GM19025 (cell line): Measurements from ENCODE around the gene ZNF76.
A peak's percentile ranks its signal among the peaks of the same experiment; 100 is the strongest.
"Not testable (repeated sequence)": the region's sequence is repeated elsewhere in the genome, so short reads cannot be mapped to it uniquely, and the experiment has no call there.

Source experiments
- ATAC-seq: cut with Tn5 transposase; IDR thresholded peaks from one replicate; pipeline ENCODE4 v1.9.1; 2021; ENCODE audit warnings: mild to moderate bottlenecking, low read depth, moderate library complexity; ENCODE audit not compliant: unreplicated experiment

ZNF76 gene

DNA sequence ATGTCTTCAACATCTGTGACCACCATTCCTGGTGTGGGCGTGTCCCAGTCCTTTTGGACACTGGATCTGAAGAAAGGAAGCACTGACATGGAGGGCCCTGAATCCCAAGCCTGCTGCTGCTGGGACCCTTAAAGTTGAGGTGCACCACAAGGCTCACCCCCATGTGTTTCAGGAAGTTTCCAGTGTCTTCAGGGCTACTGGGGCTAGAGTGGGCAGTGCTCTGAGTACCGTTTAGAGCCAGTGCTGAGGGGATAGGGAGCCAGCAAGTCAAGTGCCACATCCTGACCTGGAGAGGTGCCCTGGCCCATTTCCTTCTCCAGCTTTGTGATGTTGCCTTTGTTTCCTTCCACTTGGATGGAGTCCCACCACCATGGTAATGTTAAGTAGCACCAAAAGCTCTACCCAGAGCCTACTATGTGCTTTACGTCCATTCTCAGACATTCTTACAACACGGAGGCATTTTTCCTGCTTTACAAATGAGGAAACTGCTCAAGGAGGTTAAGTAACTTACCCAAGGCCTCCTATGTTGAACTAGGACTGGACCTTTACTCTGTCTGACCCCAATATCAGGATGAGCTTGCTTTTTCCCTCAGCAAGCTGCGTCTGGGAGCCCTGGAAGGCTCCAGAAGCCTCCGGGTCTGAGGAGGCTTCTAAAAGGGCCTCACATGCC, 37.5 kb downstream of the ZNF76 start:
- peak; percentile 4 for ATAC-seq

DNA sequence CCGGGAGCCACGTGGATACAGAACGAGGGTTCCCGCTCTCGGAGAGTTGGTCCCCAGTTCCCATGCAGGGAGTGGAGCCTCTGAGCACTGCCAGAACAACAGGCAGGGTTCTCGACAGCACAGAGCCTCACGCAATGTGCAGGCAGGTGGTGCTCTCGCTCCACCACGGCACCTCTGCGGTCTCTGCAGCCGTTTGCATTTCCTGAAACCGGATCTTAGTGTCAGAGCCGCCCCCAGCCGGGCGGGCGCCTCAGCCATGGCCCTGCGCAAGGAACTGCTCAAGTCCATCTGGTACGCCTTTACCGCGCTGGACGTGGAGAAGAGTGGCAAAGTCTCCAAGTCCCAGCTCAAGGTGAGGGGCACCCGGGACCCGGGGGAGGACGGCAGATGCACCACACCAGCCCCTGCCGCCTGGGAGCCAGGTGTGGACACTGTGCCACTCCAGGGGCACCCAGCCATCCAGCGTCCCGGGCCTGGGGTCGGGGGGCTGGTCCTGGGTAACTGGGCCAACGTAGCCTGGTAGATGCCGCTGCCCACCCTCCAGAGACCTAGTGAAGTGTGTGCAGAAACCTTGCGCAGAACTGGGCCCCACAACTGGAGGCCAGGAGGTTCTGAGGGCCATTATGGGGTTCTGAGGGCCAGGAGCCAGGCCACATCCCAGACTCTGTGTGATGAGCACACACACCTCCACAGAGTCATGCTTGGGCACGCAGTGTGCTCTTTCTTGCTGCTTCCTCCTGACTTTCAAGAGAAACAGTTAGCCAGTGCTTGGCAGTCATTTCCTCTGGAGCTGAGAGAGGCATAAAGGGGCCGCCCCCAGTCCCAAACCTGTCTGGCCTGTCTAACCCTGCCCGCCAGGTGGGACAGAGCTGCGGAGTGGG, 38.3 kb downstream of the ZNF76 start, which contains the start of gene DEF6:
DEF6 (plus strand) TSS at position 218 of the 881 bp plus-strand sequence; CDS start at position 257, 39 bp downstream.
- peak; percentile 84 for ATAC-seq

DNA sequence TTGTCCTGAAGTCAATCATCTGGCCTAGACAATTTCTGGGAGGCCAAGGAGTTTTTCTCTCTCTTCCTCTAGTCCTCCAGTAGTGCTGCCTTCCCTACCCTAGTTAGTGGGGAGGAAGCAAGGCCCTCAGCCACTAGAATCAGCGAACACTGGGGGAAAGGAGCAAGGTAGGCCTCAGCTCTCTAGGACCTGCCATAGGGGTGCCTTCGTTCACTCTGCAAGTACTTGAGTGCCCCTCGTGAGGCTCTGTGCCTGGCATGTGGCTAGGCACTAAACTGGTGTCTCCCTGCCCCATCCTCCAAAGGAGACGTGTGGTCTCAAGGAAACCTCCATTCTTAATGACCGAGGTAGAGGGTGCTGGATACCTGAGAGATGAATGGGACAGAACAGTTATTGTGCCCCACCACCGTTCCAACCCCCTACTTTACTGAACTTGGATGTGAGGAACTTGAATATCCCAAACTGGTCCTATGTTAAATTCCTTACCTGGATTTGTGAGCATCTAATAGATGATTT, 39.1 kb downstream of the ZNF76 start:
- no peak for ATAC-seq

DNA sequence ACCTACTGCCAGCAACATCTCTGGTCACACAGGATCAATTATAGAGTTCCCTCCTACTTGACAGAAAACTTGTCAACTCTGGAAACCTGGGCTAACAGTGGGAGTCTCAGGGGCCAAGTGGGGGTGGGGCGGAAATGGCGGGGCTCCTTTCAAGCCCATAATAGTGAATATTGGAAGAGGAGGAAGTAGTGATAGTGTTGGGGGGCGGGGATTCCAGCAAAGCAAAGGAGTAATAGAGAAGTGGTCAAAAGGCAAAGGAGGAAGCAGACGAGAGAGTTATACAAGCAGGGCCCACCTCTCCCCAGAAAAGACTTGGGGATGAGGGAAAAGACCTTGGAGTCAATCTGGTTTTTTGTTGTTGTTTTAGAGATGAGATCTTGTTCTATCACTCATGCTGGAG, 40.1 kb downstream of the ZNF76 start:
- ATAC-seq = no peak

DNA sequence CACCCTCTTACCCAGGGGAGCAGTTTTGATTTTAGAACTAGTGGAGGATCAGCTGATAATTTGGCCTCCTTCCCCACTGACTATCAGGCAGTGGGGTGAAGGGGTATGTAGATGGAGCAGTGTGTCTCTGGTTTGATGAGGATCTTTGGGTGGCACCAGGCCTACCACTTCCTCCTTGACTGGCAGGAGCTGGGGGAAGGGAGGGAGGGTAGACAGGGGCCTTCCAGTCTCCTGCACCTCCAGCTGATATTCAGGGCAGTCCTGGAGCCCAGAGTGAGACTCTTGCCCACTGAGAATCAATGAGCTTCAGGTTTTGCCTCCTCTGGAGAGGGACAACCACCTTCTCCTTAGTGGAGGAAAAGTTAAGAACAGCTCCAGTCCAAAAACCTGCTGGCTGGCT, 41.3 kb downstream of the ZNF76 start:
- no peak for ATAC-seq

DNA sequence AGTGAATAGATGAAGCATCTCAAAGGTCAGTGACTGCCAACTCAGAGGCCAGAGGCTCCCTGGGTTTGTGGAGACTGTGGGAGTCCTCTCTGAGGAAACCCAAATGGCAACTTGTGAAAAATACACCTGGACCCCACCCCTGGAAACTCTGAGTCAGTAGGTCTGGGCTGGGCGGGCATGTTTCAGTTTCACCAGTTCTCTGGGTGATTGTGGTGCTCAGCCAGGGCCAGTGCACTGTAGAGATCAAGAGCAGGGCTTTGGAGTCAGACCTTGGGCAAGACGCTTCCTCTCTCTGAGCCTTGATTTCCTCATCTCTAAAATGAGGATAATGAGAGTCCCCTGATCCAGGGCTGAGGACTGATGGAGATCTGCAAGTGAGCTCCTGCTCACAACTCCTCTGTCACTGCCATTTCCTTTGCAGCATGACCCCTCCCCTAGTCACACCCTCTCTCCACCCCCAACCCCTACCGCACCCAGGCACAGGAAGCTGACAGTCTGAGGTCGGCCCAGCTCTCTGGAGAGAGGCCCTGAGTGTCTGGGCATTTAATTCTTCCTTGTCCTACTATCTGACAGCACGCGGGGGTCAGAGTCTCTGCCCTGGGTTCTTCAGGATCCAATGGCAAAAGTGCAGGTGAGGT, 43.2 kb downstream of the ZNF76 start:
- ATAC-seq = peak; percentile 83

DNA sequence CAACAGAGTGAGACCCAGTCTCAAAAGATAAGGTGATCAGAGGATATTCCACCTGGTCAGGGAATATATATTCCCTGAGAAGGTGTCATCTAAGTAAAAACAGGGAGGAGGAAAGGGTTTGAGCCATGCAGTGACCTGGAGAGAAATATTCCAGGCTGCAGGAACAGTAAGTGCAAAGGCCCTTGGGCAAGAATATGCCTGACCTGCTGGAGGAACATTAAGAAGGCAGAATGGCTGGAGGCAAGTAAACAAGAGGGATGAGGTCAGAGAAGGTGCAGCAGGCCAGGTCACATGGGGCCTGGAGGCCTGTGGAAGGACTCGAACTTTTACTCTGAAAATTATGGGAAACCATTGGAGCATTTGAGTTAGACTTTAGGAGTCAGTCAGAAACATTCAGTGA, 44.8 kb downstream of the ZNF76 start:
- no peak for ATAC-seq

DNA sequence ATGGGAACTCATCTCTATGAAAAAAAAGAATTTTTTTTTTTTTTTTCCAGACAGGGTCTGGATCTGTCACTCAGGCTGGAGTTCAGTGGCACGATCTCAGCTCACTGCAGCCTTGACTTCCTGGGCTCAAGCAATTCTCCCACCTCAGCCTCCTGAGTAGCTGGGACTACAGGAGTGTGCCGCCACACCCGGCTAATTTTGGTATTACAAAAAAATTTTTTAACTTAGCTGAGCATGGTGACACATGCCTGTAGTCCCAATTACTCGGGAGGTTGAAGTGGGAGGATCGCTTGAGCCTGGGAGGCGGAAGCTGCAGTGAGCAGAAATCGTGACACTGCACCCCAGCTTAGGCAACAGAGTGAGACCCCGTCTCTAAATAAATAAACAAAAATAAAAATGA, 45.6 kb downstream of the ZNF76 start:
- ATAC-seq = no peak

DNA sequence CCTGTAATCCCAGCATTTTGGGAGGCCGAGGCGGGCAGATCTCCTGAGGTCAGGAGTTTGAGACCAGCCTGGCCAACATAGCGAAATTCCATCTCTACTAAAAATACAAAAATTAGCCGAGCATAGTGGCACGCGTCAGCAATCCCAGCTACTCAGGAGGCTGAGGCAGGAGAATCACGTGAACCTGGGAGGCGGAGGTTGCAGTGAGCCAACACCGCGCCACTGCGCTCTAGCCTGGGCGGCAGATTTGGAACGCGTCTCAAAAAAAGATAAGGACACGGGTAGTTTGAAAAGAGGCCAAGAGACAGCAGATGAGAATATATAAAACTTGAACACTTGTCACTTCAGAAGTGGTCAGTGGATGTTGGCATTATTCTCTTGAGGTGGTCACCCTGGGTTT, 47.6 kb downstream of the ZNF76 start:
- not testable (repeated sequence) for ATAC-seq

DNA sequence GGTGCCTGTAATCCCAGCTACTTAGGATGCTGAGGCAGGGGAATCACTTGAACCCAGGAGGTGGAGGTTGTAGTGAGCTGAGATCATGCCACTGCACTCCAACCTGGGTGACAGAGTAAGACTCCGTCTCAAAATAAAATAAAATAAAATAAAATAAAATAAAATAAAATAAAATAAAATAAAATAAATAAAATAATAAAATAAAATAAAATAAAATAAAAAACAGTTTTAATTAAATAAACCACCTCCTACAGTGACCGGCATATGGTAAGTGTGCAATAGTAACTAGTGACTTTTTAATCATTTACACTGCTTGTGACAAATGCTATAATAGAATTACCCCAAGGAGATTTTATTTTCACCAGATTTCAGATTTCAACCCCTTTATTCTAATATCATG, 49.0 kb downstream of the ZNF76 start:
- not testable (repeated sequence) for ATAC-seq

DNA sequence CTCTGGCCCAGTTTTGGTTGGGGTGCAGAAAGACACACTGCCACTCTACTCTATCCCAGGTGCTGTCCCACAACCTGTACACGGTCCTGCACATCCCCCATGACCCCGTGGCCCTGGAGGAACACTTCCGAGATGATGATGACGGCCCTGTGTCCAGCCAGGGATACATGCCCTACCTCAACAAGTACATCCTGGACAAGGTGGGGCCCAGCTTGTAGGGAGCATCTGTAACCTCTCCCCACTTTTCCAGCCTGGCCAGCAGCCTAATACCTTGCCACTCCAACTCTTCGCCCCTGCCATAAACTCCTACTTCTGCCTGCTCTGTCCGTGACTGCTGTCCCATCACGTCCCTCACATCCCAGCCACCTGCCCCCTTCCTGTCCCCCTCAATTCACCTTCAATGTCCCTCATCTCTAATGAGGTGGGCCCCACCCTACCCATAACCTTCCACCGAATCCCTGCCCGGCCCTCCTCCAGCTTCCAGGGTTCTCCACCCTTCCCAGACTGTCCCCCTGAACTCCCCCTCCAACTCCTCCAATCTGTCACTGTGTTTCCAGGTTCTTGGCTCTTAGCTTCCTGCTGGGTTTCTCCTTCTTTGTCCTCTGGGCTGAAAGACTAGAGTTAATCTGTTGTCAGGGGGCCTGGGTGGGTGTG, 50.2 kb downstream of the ZNF76 start:
- no peak for ATAC-seq

DNA sequence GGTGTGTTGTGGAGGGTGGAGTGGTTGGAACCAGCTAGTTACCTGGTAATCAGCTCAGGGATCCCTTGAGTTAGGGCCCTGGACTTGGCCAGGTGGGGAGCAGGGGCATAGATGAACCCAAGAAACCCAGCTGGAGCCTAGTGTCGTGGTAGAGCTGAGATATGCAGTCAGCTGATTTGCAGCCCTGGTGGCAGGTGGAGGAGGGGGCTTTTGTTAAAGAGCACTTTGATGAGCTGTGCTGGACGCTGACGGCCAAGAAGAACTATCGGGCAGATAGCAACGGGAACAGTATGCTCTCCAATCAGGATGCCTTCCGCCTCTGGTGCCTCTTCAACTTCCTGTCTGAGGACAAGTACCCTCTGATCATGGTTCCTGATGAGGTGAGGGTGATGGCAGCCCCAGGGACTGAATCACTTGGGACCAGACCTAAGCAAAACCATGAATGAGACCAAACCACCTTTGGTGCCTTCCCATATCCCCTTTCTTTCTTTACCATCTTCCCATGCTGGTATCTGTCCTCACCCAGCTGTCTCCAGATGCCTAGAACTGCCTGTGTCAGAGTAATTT, 50.8 kb downstream of the ZNF76 start:
- no peak for ATAC-seq

DNA sequence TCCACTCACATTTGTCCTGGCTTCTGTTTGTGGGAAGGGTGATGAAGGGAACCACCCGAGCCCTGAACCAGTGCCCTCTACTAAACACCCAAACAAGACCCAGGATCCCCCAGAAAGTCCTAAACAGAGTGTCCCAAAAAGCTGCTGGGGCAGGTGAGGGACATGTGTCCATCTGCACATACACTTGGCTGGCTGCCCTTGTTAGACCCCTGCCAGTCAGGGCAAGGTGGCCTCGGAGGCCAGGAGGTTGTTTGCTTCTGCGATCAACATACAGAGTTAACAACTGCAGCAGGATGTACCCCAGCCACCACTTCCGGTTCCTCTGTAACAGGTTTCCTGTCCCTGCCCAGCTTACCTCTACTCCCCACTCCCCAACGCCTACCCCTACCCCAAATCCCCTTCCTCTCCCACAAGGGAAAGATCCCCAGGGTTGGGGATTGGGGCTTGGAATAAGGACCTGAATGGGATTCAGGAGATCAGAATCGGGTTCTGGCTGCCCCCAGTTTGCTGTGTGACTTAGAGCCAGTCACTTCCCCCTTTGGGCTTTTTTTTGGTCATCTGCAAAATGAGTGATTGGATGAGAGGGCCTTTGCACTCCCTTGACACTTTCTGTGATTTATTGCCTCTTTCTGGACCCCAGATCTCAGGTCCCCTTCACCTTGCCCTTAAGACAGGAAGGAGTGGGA, 52.0 kb downstream of the ZNF76 start:
- no peak for ATAC-seq

DNA sequence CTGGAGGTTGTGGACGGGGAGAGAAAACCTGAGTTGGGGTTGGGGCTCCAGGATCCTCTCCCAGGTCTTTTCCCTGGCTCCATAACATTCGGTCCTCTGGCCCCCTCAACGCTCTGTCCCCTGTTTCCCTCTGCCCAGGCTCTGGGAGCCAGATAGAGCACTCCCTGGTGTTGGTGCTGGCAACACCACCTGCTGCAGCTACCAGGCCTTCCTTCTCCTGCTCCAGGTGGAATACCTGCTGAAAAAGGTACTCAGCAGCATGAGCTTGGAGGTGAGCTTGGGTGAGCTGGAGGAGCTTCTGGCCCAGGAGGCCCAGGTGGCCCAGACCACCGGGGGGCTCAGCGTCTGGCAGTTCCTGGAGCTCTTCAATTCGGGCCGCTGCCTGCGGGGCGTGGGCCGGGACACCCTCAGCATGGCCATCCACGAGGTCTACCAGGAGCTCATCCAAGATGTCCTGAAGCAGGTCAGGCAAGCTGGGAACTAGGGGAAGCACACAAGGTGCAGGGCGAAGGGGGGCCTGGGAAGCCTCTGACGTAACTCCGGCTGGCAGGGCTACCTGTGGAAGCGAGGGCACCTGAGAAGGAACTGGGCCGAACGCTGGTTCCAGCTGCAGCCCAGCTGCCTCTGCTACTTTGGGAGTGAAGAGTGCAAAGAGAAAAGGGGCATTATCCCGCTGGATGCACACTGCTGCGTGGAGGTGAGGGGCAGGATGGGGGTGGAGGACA, 52.7 kb downstream of the ZNF76 start:
- no peak for ATAC-seq

DNA sequence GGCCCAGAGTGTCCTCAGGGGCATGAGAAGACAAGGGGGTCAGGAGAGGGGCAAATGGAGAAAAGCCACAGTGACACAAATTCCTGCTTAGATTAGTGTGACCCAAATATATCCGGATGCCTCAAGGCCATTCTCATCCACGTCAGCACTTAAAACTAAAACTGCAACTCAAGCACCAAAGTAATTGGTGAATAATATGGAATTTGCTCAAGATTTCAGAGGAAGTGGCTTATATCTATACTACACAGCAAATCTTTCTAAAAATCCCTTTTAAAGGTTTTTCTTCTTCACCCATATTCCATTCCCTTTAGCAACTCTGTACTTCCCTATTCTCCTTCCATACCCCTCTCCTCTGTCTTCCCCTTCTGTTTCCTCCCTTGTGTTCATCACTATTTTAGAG, 53.3 kb downstream of the ZNF76 start:
- ATAC-seq = no peak

DNA sequence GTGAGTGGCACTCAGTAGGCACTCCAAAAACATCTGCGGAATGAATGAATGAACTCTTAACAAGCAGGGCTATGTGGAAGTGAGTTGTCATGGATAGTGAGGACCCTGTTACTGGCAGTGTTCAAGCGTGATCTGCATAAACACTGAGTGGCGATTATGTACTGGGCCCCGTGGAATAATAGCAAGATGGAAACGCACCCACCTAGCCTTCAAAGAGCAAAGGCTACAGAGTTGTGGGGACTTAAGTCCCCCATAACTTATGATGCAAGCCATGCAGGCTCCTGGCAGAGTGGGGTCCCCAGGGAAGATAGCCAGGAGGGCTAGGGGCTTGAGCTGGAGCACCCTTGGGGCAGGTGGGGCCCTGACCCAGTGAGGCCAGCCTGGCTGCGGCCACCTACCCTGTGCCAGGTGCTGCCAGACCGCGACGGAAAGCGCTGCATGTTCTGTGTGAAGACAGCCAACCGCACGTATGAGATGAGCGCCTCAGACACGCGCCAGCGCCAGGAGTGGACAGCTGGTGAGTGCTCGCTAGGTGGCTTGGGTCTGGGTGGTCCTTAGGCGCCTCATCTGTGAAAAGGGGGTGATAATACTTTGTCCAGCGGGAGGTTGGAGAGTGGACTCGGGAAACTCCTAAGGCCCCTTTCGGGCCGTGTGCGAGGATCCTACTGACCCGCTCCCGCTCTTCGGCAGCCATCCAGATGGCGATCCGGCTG, 58.1 kb downstream of the ZNF76 start:
- no peak for ATAC-seq

DNA sequence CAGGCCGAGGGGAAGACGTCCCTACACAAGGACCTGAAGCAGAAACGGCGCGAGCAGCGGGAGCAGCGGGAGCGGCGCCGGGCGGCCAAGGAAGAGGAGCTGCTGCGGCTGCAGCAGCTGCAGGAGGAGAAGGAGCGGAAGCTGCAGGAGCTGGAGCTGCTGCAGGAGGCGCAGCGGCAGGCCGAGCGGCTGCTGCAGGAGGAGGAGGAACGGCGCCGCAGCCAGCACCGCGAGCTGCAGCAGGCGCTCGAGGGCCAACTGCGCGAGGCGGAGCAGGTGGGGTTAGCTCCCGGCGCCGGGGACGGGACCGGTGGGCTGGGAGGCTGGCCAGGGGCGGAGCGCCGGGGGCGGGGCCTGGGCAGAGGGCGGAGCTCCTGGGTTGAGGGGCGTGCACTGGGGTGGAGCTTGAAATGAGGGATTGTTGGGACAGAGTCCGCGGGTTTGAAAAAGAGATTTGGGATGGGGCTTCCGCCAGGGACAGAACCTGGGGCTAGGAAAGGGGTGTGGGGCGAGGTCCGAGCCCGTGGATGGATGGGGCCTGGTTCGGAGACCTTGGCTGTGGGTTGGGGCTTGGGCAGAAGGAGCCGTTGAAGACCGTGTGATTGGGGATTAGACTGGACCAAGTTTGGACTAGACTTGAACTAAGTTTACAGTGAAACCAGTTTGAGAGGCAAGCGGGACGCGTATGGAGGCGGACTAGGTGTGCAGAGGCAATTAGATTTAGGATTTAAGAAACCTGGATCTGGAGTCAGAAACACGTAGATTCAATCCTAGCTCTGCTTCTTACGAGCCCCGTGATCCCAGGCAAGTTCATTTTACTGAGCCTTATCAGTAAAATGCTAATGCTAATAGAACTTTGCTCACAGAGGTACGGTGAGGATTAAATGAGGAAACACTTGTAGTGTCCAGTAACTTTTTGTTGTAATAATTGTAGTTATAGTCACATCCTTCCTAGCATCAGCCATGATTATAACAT, 58.9 kb downstream of the ZNF76 start:
- ATAC-seq = no peak
